DND-41 (cell line): ENCODE data around the gene TRAPPC2L.

Experiments
- ATAC-seq: fragments of 200-7000 bp; cut with Tn5 transposase; 3 replicates; pipeline ENCODE4 v1.9.1; 2021; ENCODE audit warnings: low read depth; ENCODE audit not compliant: insufficient read depth
- DNase-seq: peaks from one replicate; pipeline ENCODE4 v3.0.0-alpha.2; 2020
- H2AFZ ChIP-seq: 2 replicates; pipeline ENCODE4 v1.6.0; 2012; ENCODE audit warnings: low read depth, low read length
- H3K27ac ChIP-seq: 2 replicates; pipeline ENCODE4 v1.5.1; 2012; ENCODE audit warnings: low read length, inconsistent platforms
- H3K27me3 ChIP-seq: fragments of 200-600 bp; sonication (generic); 2 replicates; pipeline ENCODE4 v1.6.0; 2012; ENCODE audit warnings: low read length, mild to moderate bottlenecking, inconsistent platforms; ENCODE audit not compliant: insufficient read depth, poor library complexity
- H3K36me3 ChIP-seq: 2 replicates; pipeline ENCODE4 v1.5.1; 2012; ENCODE audit warnings: low read length, inconsistent platforms; ENCODE audit not compliant: insufficient read depth
- H3K4me1 ChIP-seq: 2 replicates; pipeline ENCODE4 v1.5.1; 2012; ENCODE audit warnings: mild to moderate bottlenecking, low read length; ENCODE audit not compliant: insufficient read depth
- H3K4me2 ChIP-seq: 2 replicates; pipeline ENCODE4 v1.6.0; 2012; ENCODE audit warnings: mild to moderate bottlenecking, moderate library complexity, low read length, inconsistent platforms; ENCODE audit not compliant: insufficient read depth
- H3K4me3 ChIP-seq, 2 experiments: fragments of 200-600 bp in 1 of 2; shearing (Covaris generic) in 1 of 2; 2 replicates each; pipeline ENCODE4 v1.5.1; 2012 to 2016; ENCODE audit warnings: inconsistent platforms in 2 of 2, low read length in 2 of 2, mild to moderate bottlenecking in 2 of 2, low read depth in 1 of 2, moderate library complexity in 1 of 2
- H3K79me2 ChIP-seq: 2 replicates; pipeline ENCODE4 v1.6.0; 2012; ENCODE audit warnings: low read length, inconsistent platforms; ENCODE audit not compliant: insufficient read depth
- H3K9ac ChIP-seq: 2 replicates; pipeline ENCODE4 v1.6.0; 2012; ENCODE audit warnings: low read depth, mild to moderate bottlenecking, inconsistent platforms, low read length, moderate library complexity
- H3K9me3 ChIP-seq: 2 replicates; pipeline ENCODE4 v1.5.1; 2012; ENCODE audit warnings: low read length, moderate library complexity, mild to moderate bottlenecking, inconsistent platforms; ENCODE audit not compliant: insufficient read depth, severe bottlenecking
- H4K20me1 ChIP-seq: 2 replicates; pipeline ENCODE4 v1.6.0; 2012; ENCODE audit warnings: low read length; ENCODE audit not compliant: insufficient read depth
- EZH2 ChIP-seq: IDR thresholded peaks from 3 replicates; pipeline ENCODE4 v1.6.1; 2012; ENCODE audit warnings: borderline replicate concordance, low read depth, mild to moderate bottlenecking, moderate library complexity, low read length, inconsistent platforms; ENCODE audit not compliant: severe bottlenecking
- TF ChIP-seq, protein P1 (sequence below): IDR thresholded peaks from 2 replicates; pipeline ENCODE4 v1.5.1; 2012; ENCODE audit warnings: borderline replicate concordance, low read length, moderate library complexity, mild to moderate bottlenecking; ENCODE audit not compliant: poor library complexity, severe bottlenecking; ENCODE audit errors: extremely low read depth

TRAPPC2L gene

DNA sequence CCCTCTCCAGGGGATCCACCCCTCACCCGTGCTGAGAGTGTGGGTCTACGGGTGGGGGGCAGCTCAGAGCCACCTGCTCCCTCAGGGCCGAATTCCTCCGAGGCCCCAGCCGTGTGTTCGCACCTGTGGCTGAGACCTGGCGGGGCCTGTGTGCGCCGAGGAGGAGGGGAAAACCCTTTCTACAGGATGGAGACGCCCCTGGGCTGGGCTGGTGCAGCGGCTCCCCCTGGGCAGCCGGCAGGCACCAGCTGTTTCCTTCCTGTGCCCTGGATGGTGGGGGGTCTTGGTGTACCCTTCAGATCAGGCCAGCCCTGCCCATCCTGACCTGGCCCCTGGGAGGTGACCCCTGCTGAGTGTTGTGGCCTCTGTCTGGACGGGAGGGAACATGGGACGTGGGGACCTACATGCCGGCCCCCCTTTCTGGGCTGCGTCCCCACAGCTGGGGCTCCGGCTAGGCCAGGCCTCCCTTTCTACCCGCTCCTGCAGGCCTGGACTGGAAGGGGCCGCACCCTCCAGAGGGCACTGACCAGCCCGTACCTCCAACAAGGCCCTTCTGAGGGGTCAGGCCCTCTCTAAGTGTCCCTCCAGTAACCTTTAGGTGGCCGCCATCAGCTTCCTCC, 37.9 kb downstream of the TRAPPC2L start:
- DNase-seq = no peak
- H2AFZ ChIP-seq = no peak overlapping the region
- H3K27me3 ChIP-seq = no peaks in the 10 kb centered on the region
- no peak overlapping the region for H3K9ac ChIP-seq
- H3K27ac ChIP-seq = no peak overlapping the region
- no peaks in the 10 kb centered on the region for H3K36me3 ChIP-seq
- H3K4me1 ChIP-seq = no peaks in the 10 kb centered on the region
- no peak for TF ChIP-seq EZH2
- TF ChIP-seq, protein P1, sequence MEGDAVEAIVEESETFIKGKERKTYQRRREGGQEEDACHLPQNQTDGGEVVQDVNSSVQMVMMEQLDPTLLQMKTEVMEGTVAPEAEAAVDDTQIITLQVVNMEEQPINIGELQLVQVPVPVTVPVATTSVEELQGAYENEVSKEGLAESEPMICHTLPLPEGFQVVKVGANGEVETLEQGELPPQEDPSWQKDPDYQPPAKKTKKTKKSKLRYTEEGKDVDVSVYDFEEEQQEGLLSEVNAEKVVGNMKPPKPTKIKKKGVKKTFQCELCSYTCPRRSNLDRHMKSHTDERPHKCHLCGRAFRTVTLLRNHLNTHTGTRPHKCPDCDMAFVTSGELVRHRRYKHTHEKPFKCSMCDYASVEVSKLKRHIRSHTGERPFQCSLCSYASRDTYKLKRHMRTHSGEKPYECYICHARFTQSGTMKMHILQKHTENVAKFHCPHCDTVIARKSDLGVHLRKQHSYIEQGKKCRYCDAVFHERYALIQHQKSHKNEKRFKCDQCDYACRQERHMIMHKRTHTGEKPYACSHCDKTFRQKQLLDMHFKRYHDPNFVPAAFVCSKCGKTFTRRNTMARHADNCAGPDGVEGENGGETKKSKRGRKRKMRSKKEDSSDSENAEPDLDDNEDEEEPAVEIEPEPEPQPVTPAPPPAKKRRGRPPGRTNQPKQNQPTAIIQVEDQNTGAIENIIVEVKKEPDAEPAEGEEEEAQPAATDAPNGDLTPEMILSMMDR = no peak
- no peak overlapping the region for H3K4me3 ChIP-seq
- H3K79me2 ChIP-seq = no peaks in the 10 kb centered on the region
- no peak for ATAC-seq
- H4K20me1 ChIP-seq = peaks cover 3% of the 10 kb centered on the region
- no peak overlapping the region for H3K4me2 ChIP-seq
- no peaks in the 10 kb centered on the region for H3K9me3 ChIP-seq

DNA sequence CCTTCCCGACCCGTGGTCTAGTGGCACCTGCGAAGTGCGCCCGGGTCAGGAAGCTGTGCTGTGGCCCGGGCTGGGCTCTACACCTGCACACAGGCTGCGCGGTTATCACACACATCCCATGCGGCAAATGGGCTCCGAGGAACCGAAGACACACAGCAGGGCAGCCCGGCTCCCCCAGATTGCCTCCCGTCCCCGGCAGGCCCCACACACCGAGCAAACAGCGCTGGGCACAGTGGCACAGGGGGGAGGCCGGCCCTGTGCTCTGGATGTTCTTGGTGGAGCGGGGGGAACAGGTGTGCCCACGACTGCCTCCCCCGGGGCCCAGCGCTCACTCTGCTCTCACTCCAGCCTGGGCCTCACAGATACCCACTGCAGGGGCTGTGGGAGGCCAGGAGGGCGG, 38.4 kb downstream of the TRAPPC2L start:
- Histone ChIP-seq H3K9ac (no peak overlapping the region), H3K4me1 (no peaks in the 10 kb centered on the region), H3K9me3 (no peaks in the 10 kb centered on the region), H2AFZ (no peak overlapping the region), H3K79me2 (no peaks in the 10 kb centered on the region), H3K27ac (no peak overlapping the region), H3K27me3 (no peaks in the 10 kb centered on the region), H3K36me3 (no peaks in the 10 kb centered on the region), H3K4me2 (no peak overlapping the region), H4K20me1 (peaks cover 3% of the 10 kb centered on the region), H3K4me3 (no peak overlapping the region)
- TF ChIP-seq, protein P1 = no peak
- no peak for TF ChIP-seq EZH2
- DNase-seq (no peak), ATAC-seq (no peak)

DNA sequence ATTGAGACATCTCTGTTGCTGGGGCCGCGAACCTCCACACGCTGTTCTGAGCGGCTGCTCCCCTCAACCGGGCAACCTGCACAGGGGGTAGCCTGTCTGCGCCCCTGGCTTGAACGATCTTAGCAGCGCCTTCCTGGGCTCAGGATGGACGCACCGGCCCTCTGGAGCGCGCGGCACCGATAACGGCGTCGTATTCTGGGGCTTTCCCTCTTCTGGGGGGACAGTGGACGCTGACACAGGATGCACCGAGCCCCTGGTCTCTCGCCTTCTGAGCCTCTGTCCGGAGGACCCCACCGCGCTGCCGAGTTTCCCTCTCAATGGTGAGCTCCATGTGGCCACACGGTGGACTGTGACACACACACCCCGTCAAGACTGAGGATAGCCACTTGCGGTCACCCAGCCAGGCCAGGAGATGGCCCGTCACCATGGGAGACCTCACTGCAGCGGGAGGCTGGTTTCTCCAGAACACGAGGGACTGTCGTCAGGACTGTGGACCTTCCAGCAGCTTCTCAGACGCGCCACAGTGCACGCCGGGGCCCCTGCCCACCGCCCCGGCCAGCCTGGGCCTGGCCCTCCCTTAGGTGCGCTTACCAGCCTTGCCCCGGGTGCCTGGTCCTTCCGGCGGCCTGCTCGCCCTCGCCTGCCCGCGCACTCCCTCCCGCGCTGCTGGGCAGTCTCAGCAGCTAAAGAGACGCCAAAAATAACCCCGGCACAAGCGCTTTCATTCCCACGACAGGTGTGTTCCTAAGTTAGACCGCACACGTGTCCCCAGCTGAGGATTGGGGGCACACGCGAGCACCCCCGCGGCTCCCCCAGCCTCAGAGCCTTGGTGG, 39.5 kb downstream of the TRAPPC2L start:
- no peak for ATAC-seq
- Histone ChIP-seq H3K27ac (no peak overlapping the region), H3K4me3 (no peak overlapping the region), H3K36me3 (no peaks in the 10 kb centered on the region), H2AFZ (no peak overlapping the region), H3K9me3 (no peaks in the 10 kb centered on the region), H3K79me2 (no peaks in the 10 kb centered on the region), H3K27me3 (no peaks in the 10 kb centered on the region), H3K4me1 (no peaks in the 10 kb centered on the region), H3K9ac (no peak overlapping the region), H3K4me2 (no peak overlapping the region), H4K20me1 (peaks cover 3% of the 10 kb centered on the region)
- DNase-seq = no peak
- TF ChIP-seq, protein P1 = no peak
- no peak for TF ChIP-seq EZH2
